Keratinocyte (primary cell): Measurements from ENCODE around the gene PRKX. TPM values are rescaled to one million over a fixed set of nuclear protein-coding genes. Genes with fewer than 3 reads are reported as not detected.
"Not testable (repeated sequence)": the region's sequence is repeated elsewhere in the genome, so short reads cannot be mapped to it uniquely, and the experiment has no call there.

Source experiments
- DNase-seq: peaks from one replicate; pipeline ENCODE4 v3.0.0-alpha.2; 2011; ENCODE audit warnings: low read depth, missing footprints, low spot score
- FAIRE-seq: peaks from 2 replicates; lab custom pipeline; 2011; peaks lifted over from hg19 to GRCh38; lab: Jason Lieb, UNC
- H2AFZ ChIP-seq: 2 replicates; pipeline ENCODE4 v1.6.0; 2012; ENCODE audit warnings: low read length, control low read depth, inconsistent platforms; ENCODE audit not compliant: control insufficient read depth
- H3K27ac ChIP-seq: 2 replicates; pipeline ENCODE4 v1.5.1; 2011; ENCODE audit warnings: low read length; ENCODE audit not compliant: control insufficient read depth, insufficient read depth
- H3K27me3 ChIP-seq: 3 replicates; pipeline ENCODE4 v1.6.0; 2011; ENCODE audit warnings: low read length; ENCODE audit not compliant: control insufficient read depth, insufficient read depth; ENCODE audit errors: extremely low read depth
- H3K36me3 ChIP-seq, 2 experiments: 2 replicates in 1 of 2; 3 replicates in 1 of 2; pipeline ENCODE4 v1.5.1; 2011; ENCODE audit warnings: low read length in 2 of 2, mild to moderate bottlenecking in 1 of 2; ENCODE audit not compliant: control insufficient read depth in 2 of 2, insufficient read depth in 2 of 2; ENCODE audit errors: extremely low read depth in 1 of 2
- H3K4me1 ChIP-seq: 3 replicates; pipeline ENCODE4 v1.5.1; 2011; ENCODE audit warnings: low read length; ENCODE audit not compliant: control insufficient read depth, insufficient read depth; ENCODE audit errors: extremely low read depth
- H3K4me2 ChIP-seq: 3 replicates; pipeline ENCODE4 v1.6.0; 2011; ENCODE audit warnings: low read depth, low read length; ENCODE audit not compliant: control insufficient read depth, insufficient read depth; ENCODE audit errors: extremely low read depth
- H3K4me3 ChIP-seq, 3 experiments: fragments of 200-600 bp in 1 of 3; sonication (generic) in 1 of 3; 2 replicates in 2 of 3; 3 replicates in 1 of 3; pipeline ENCODE4 v1.5.1; 2011 to 2016; ENCODE audit warnings: low read length in 3 of 3, mild to moderate bottlenecking in 3 of 3, control low read depth in 2 of 3, inconsistent platforms in 1 of 3, low read depth in 1 of 3, mixed read lengths in 1 of 3, mixed run types in 1 of 3, moderate library complexity in 1 of 3; ENCODE audit not compliant: control insufficient read depth in 2 of 3, insufficient read depth in 2 of 3; ENCODE audit errors: extremely low read depth in 1 of 3
- H3K79me2 ChIP-seq: 2 replicates; pipeline ENCODE4 v1.6.0; 2012; ENCODE audit warnings: low read length; ENCODE audit not compliant: control insufficient read depth, insufficient read depth
- H3K9ac ChIP-seq: 3 replicates; pipeline ENCODE4 v1.6.0; 2011; ENCODE audit warnings: low read length; ENCODE audit not compliant: control insufficient read depth, insufficient read depth; ENCODE audit errors: extremely low read depth
- H3K9me1 ChIP-seq: 3 replicates; pipeline ENCODE4 v1.6.0; 2011; ENCODE audit warnings: low read length; ENCODE audit not compliant: control insufficient read depth, insufficient read depth; ENCODE audit errors: extremely low read depth
- H3K9me3 ChIP-seq: 2 replicates; pipeline ENCODE4 v1.5.1; 2012; ENCODE audit warnings: low read depth, low read length; ENCODE audit not compliant: control insufficient read depth
- H4K20me1 ChIP-seq: 3 replicates; pipeline ENCODE4 v1.6.0; 2011; ENCODE audit warnings: low read length; ENCODE audit not compliant: control insufficient read depth, insufficient read depth; ENCODE audit errors: extremely low read depth
- CTCF ChIP-seq, 3 experiments: IDR thresholded peaks in 1 of 3; conservative IDR thresholded peaks in 1 of 3; optimal IDR thresholded peaks in 1 of 3; 2 replicates in 2 of 3; 3 replicates in 1 of 3; pipeline versions ENCODE3 to v1.5.1; 2011; ENCODE audit warnings: low read length in 3 of 3, mild to moderate bottlenecking in 3 of 3, moderate library complexity in 2 of 3, control low read depth in 1 of 3, inconsistent platforms in 1 of 3; ENCODE audit not compliant: insufficient read depth in 2 of 3; ENCODE audit errors: extremely low read depth in 1 of 3
- EZH2 ChIP-seq: IDR thresholded peaks from one replicate; pipeline ENCODE4 v1.6.1; 2012; ENCODE audit warnings: inconsistent platforms, mild to moderate bottlenecking, low read length, moderate library complexity
- dilution Hi-C: fragments of 300-500 bp; cut with MboI; formaldehyde crosslinking; loops from one replicate; pipeline ENCODE4 v1.7.0; 2020; ENCODE audit warnings: low sequenced_read_pairs; ENCODE audit not compliant: extremely low pct_ligation_motif_present
- polyA plus RNA-seq, 5 experiments: library from polyadenylated mRNA; depleted of rRNA in 3 of 5; stranded (reverse) in 3 of 5; stranded (forward) in 1 of 5; unstranded in 1 of 5; fragments of >200 nt; gene quantifications; 1 replicate in 1 of 5; 2 replicates in 3 of 5; 3 replicates in 1 of 5; pipeline versions ENCODE4 v1.2.1 to v1.2.3, GENCODE V29; 2011 to 2012; ENCODE audit warnings: missing spikeins in 2 of 5, low read depth in 1 of 5, low replicate concordance in 1 of 5

PRKX gene
- polyA plus RNA-seq, 1 donor (not counting 4 experiments of a cell fraction or from before 2014, with no cell fraction given) = 39.9 TPM

GRCh38 chrX:3735891-3736290, 22.4 kb upstream of the PRKX start:
- FAIRE-seq, H3K9me3 ChIP-seq, H3K27me3 ChIP-seq, H4K20me1 ChIP-seq, H3K79me2 ChIP-seq, H3K4me2 ChIP-seq, H2AFZ ChIP-seq, H3K36me3 ChIP-seq, H3K9ac ChIP-seq, DNase-seq, H3K9me1 ChIP-seq, H3K4me1 ChIP-seq, H3K27ac ChIP-seq, H3K4me3 ChIP-seq, dilution Hi-C loops: not testable (repeated sequence)

- dilution Hi-C loops, FAIRE-seq, H3K4me3 ChIP-seq, DNase-seq, H3K36me3 ChIP-seq, H3K79me2 ChIP-seq, H3K9ac ChIP-seq, H3K27me3 ChIP-seq, H3K9me3 ChIP-seq, H4K20me1 ChIP-seq, H3K27ac ChIP-seq, H3K4me1 ChIP-seq, H3K9me1 ChIP-seq, H3K4me2 ChIP-seq, H2AFZ ChIP-seq: not testable (repeated sequence)
These were observed 21.0 kb upstream of the PRKX start for GRCh38 chrX:3734456-3734855.

GRCh38 chrX:3733043-3733430, 19.6 kb upstream of the PRKX start:
- Histone ChIP-seq H3K4me2 (no peak overlapping the region), H3K27me3 (no peaks in the 10 kb centered on the region), H2AFZ (no peak overlapping the region), H3K27ac (no peak overlapping the region), H4K20me1 (no peaks in the 10 kb centered on the region), H3K36me3 (no peaks in the 10 kb centered on the region), H3K9me1 (no peaks in the 10 kb centered on the region), H3K4me1 (no peaks in the 10 kb centered on the region), H3K9me3 (no peaks in the 10 kb centered on the region), H3K9ac (no peak overlapping the region), H3K4me3 (no peak overlapping the region), H3K79me2 (no peaks in the 10 kb centered on the region)
- no peak for DNase-seq
- FAIRE-seq = no peak
- TF ChIP-seq CTCF (optimal IDR thresholded peaks at IDR 0.05 in 1 of 3, IDR thresholded peaks at IDR 0.05 in 1 of 3, conservative IDR thresholded peaks at IDR 0.05 in 1 of 3; ENCODE audit: extremely low read depth in 1 of 3, insufficient read depth in 2 of 3, low read length in 3 of 3) = no peak
- no peak for TF ChIP-seq EZH2
- dilution Hi-C loops = no loop called here

- H2AFZ ChIP-seq, H3K9me3 ChIP-seq, H3K27me3 ChIP-seq, dilution Hi-C loops, H3K4me2 ChIP-seq, H3K9me1 ChIP-seq, H3K36me3 ChIP-seq, H3K27ac ChIP-seq, H3K79me2 ChIP-seq, H4K20me1 ChIP-seq, FAIRE-seq, H3K4me1 ChIP-seq, H3K9ac ChIP-seq, DNase-seq, H3K4me3 ChIP-seq: not testable (repeated sequence)
These were observed 19.0 kb upstream of the PRKX start for GRCh38 chrX:3732326-3733042.
